ENCODE results near the gene CRYGN.

- TF ChIP-seq CTCF (conservative IDR thresholded peaks at IDR 0.05; ENCODE audit: low read length) (no peak), EZH2phosphoT487 (IDR thresholded peaks at IDR 0.05; ENCODE audit: borderline replicate concordance) (no peak)
These were observed 3.0 kb upstream of the CRYGN start for GRCh38 chr7:151442776-151443496.

Measured in Loucy (cell line).